SK-N-SH (cell line): Measurements from ENCODE around the gene KLC1. TPM values are rescaled to one million over a fixed set of nuclear protein-coding genes. Genes with fewer than 3 reads are reported as not detected.

Experiments used
- CTCF ChIA-PET: fragments of 300-600, 350-600 bp; formaldehyde crosslinking; extraction: SDS; loops from one replicate; lab custom pipeline; 2021; lab: Yijun Ruan, JAX
- POLR2A ChIA-PET: fragments of 350-600 bp; sonication (Branson Sonifier 250); formaldehyde crosslinking; extraction: SDS; loops from one replicate; lab custom pipeline; 2020; ENCODE audit warnings: antibody characterized with exemption, inconsistent platforms; lab: Yijun Ruan, JAX
- DNase-seq: peaks from one replicate; pipeline ENCODE4 v3.0.0; 2012
- H2AFZ ChIP-seq: fragments of 200-600 bp; sonication (generic); 2 replicates; pipeline ENCODE4 v1.8.1; 2016; ENCODE audit warnings: antibody characterized with exemption, mild to moderate bottlenecking, low read depth
- H3F3A ChIP-seq: fragments of 200-600 bp; sonication (generic); replicated peaks from 2 replicates; pipeline ENCODE3; 2016; ENCODE audit warnings: antibody characterized with exemption, mild to moderate bottlenecking; ENCODE audit not compliant: insufficient read depth
- H3K27ac ChIP-seq, 2 experiments: fragments of 200-500 bp in 1 of 2; fragments of 200-600 bp in 1 of 2; sonication (Bioruptor generic) in 1 of 2; sonication (generic), shearing (Covaris generic) in 1 of 2; 2 replicates each; pipeline versions ENCODE4 v1.5.1 to v1.6.1; 2014 to 2016; ENCODE audit warnings: low read depth in 2 of 2, inconsistent platforms in 1 of 2, low read length in 1 of 2, mild to moderate bottlenecking in 1 of 2, mixed read lengths in 1 of 2
- H3K27me3 ChIP-seq: fragments of 200-600 bp; sonication (generic), shearing (Covaris generic); 2 replicates; pipeline ENCODE4 v1.6.1; 2016; ENCODE audit warnings: mixed run types; ENCODE audit not compliant: insufficient read depth
- H3K36me3 ChIP-seq, 2 experiments: fragments of 200-500 bp in 1 of 2; fragments of 200-600 bp in 1 of 2; sonication (Bioruptor generic) in 1 of 2; sonication (generic) in 1 of 2; replicated peaks in 1 of 2; 2 replicates each; pipeline versions ENCODE3 to v1.5.1; 2014 to 2016; ENCODE audit warnings: low read length in 1 of 2, mild to moderate bottlenecking in 1 of 2; ENCODE audit not compliant: insufficient read depth in 2 of 2, control insufficient read depth in 1 of 2
- H3K4me1 ChIP-seq, 2 experiments: fragments of 200-500 bp in 1 of 2; fragments of 200-600 bp in 1 of 2; sonication (Bioruptor generic) in 1 of 2; sonication (generic), shearing (Covaris generic) in 1 of 2; 2 replicates each; pipeline versions ENCODE4 v1.5.1 to v1.6.1; 2014 to 2016; ENCODE audit warnings: low read depth in 1 of 2, low read length in 1 of 2, mixed run types in 1 of 2; ENCODE audit not compliant: insufficient read depth in 2 of 2, control insufficient read depth in 1 of 2
- H3K4me2 ChIP-seq: fragments of 200-600 bp; sonication (generic), shearing (Covaris generic); 2 replicates; pipeline ENCODE4 v1.6.1; 2017; ENCODE audit warnings: mixed run types
- H3K4me3 ChIP-seq, 2 experiments: fragments of 200-500 bp in 1 of 2; fragments of 200-600 bp in 1 of 2; sonication (Bioruptor generic) in 1 of 2; sonication (generic), shearing (Covaris generic) in 1 of 2; 2 replicates each; pipeline versions ENCODE4 v1.5.1 to v1.8.1; 2014 to 2016; ENCODE audit warnings: low read depth in 2 of 2, inconsistent platforms in 1 of 2, low read length in 1 of 2, mild to moderate bottlenecking in 1 of 2, mixed read lengths in 1 of 2, moderate library complexity in 1 of 2
- H3K79me2 ChIP-seq: fragments of 200-600 bp; sonication (generic); 2 replicates; pipeline ENCODE4 v1.8.1; 2017; ENCODE audit warnings: mild to moderate bottlenecking; ENCODE audit not compliant: insufficient read depth
- H3K9ac ChIP-seq: fragments of 200-600 bp; sonication (generic); 2 replicates; pipeline ENCODE4 v1.6.1; 2017; ENCODE audit warnings: mixed run types
- H3K9me2 ChIP-seq: fragments of 200-600 bp; sonication (generic); 2 replicates; pipeline ENCODE4 v1.6.1; 2017; ENCODE audit warnings: mixed run types
- H3K9me3 ChIP-seq: fragments of 200-600 bp; sonication (generic); 2 replicates; pipeline ENCODE4 v1.6.1; 2017; ENCODE audit warnings: mixed run types, mild to moderate bottlenecking, moderate library complexity
- H4K20me1 ChIP-seq: fragments of 200-600 bp; sonication (generic); 2 replicates; pipeline ENCODE4 v1.6.1; 2017; ENCODE audit warnings: mild to moderate bottlenecking, mixed run types; ENCODE audit not compliant: insufficient read depth
- FOSL2 ChIP-seq: IDR thresholded peaks from 2 replicates; pipeline ENCODE4 v1.4.0; 2012; ENCODE audit warnings: low read depth, mild to moderate bottlenecking, moderate library complexity, borderline replicate concordance
- FOXM1 ChIP-seq: IDR thresholded peaks from 2 replicates; pipeline ENCODE4 v1.4.0; 2012; ENCODE audit warnings: low read depth, mild to moderate bottlenecking
- JUND ChIP-seq: IDR thresholded peaks from 2 replicates; pipeline ENCODE4 v1.4.0; 2012
- PBX3 ChIP-seq: IDR thresholded peaks from 2 replicates; pipeline ENCODE4; 2012
- RCOR1 ChIP-seq: fragments of 150-350 bp; IDR thresholded peaks from 2 replicates; pipeline ENCODE4 v1.6.1; 2017; ENCODE audit warnings: antibody characterized with exemption, low read length
- REST ChIP-seq: IDR thresholded peaks from 2 replicates; pipeline ENCODE4 v1.6.1; 2012; ENCODE audit warnings: mild to moderate bottlenecking, low read depth, low read length, moderate library complexity
- RFX5 ChIP-seq: IDR thresholded peaks from 2 replicates; pipeline ENCODE4 v1.6.1; 2012; ENCODE audit warnings: mild to moderate bottlenecking, improper control_type of control experiment, low read length
- RXRA ChIP-seq: IDR thresholded peaks from 2 replicates; pipeline ENCODE4 v1.4.0; 2012; ENCODE audit warnings: low read depth, mild to moderate bottlenecking, borderline replicate concordance
- SIN3A ChIP-seq: IDR thresholded peaks from 2 replicates; pipeline ENCODE4 v1.6.1; 2012; ENCODE audit warnings: low read depth, mild to moderate bottlenecking, low read length, moderate library complexity, borderline replicate concordance
- SMC3 ChIP-seq: IDR thresholded peaks from 2 replicates; pipeline ENCODE4 v1.6.1; 2012; ENCODE audit warnings: low read depth, low read length, improper control_type of control experiment
- WGBS: methylation state at CpG from one replicate; pipeline ENCODE4 v1.1.6; 2017; ENCODE audit warnings: low lambda C conversion rate; 5-methylcytosine and 5-hydroxymethylcytosine counted together
- polyA plus RNA-seq, 3 experiments: library from polyadenylated mRNA; depleted of rRNA; stranded (reverse); fragments of >200 nt; gene quantifications; 2 replicates each; pipeline ENCODE4 v1.2.3, GENCODE V29; 2012

Gene KLC1
- polyA plus RNA-seq, 1 of the 3 experiments (the other 2 are of a cell fraction) = 308 TPM

- H3K4me2 ChIP-seq = no peak overlapping the region
- no peak overlapping the region for H3K27ac ChIP-seq
- H3K9me3 ChIP-seq = no peaks in the 10 kb centered on the region
- H3K4me1 ChIP-seq = peaks cover 3 to 12% of the 10 kb centered on the region in 2 experiments; a peak in 1 of 4 replicates
- H3K27me3 ChIP-seq = no peaks in the 10 kb centered on the region
- H3K4me3 ChIP-seq = no peak overlapping the region
- H3K79me2 ChIP-seq = peaks cover 77% of the 10 kb centered on the region
- 90% methylated on average over 8 of the region's 8 CpGs for WGBS
- H3F3A ChIP-seq = no peaks in the 10 kb centered on the region
- H2AFZ ChIP-seq = no peak overlapping the region
- peaks cover 40% of the 10 kb centered on the region for H4K20me1 ChIP-seq
- ChIA-PET CTCF (interaction anchor here (0.6 kb wide), 1 partner anchor 209 kb away, joined by 3 read pairs; no protein-coding TSS in a partner anchor), POLR2A (no interaction called here)
- H3K9me2 ChIP-seq = no peaks in the 10 kb centered on the region
- no peak overlapping the region for H3K9ac ChIP-seq
- H3K36me3 ChIP-seq = peaks cover 0 to 4% of the 10 kb centered on the region in 2 experiments
- no peak for TF ChIP-seq FOXM1
- TF ChIP-seq REST = no peak
- TF ChIP-seq SIN3A = no peak
- TF ChIP-seq PBX3 = no peak
- TF ChIP-seq RFX5 = no peak
- TF ChIP-seq RXRA = no peak
- TF ChIP-seq JUND = no peak
- no peak for TF ChIP-seq SMC3
- no peak for TF ChIP-seq FOSL2
- TF ChIP-seq, all 33 proteins: peak for 0
- DNase-seq = no peak
These were observed 90.7 kb downstream of the KLC1 start for GRCh38 chr14:103719751-103720150.

GRCh38 chr14:103721334-103722120 lies 92.5 kb downstream of the KLC1 start:
- Histone ChIP-seq H3K27ac (no peak overlapping the region), H3K27me3 (no peaks in the 10 kb centered on the region), H3K9me3 (no peaks in the 10 kb centered on the region), H4K20me1 (peaks cover 40% of the 10 kb centered on the region), H3F3A (no peaks in the 10 kb centered on the region), H3K9ac (no peak overlapping the region), H3K4me2 (no peak overlapping the region), H3K36me3 (peaks cover 0 to 4% of the 10 kb centered on the region in 2 experiments), H3K79me2 (peaks cover 76% of the 10 kb centered on the region), H3K4me1 (peaks cover 3 to 10% of the 10 kb centered on the region in 2 experiments; a peak in 1 of 4 replicates), H2AFZ (no peak overlapping the region), H3K4me3 (no peak overlapping the region), H3K9me2 (no peaks in the 10 kb centered on the region)
- no peak for DNase-seq
- CTCF ChIA-PET = interaction anchor here (0.6 to 1.3 kb wide), 3 partner anchors 14 to 69 kb away, joined by 3 read pairs; no protein-coding TSS in a partner anchor
- POLR2A ChIA-PET = no interaction called here
- 93% methylated on average over 20 of the region's 26 CpGs for WGBS
- TF ChIP-seq SMC3 (no peak), RCOR1 (no peak)
